Neural progenitor cell (in vitro differentiated cells): ENCODE measurements around the gene OSM. TPM values are rescaled to one million over a fixed set of nuclear protein-coding genes. Genes with fewer than 3 reads are reported as not detected.

Source experiments
- DNase-seq: peaks from one replicate; pipeline ENCODE4 v3.0.0-alpha.2; 2016; ENCODE audit warnings: low spot score
- H2AFZ ChIP-seq: fragments of 200-600 bp; sonication (generic); replicated peaks from 2 replicates; pipeline ENCODE4 v1.6.1; 2016; ENCODE audit warnings: antibody characterized with exemption
- H3F3A ChIP-seq: fragments of 200-600 bp; sonication (generic); 2 replicates; pipeline ENCODE4 v1.6.1; 2016; ENCODE audit warnings: antibody characterized with exemption, low read depth
- H3K27ac ChIP-seq: fragments of 200-600 bp; sonication (generic); 2 replicates; pipeline ENCODE4 v1.5.1; 2016; ENCODE audit warnings: mild to moderate bottlenecking
- H3K27me3 ChIP-seq: fragments of 200-600 bp; sonication (generic); 2 replicates; pipeline ENCODE4 v1.6.1; 2016; ENCODE audit warnings: mild to moderate bottlenecking, moderate library complexity
- H3K36me3 ChIP-seq: fragments of 200-600 bp; sonication (generic); 2 replicates; pipeline ENCODE4 v1.5.1; 2016
- H3K4me1 ChIP-seq: fragments of 200-600 bp; sonication (generic); 2 replicates; pipeline ENCODE4 v1.6.1; 2016; ENCODE audit warnings: mixed run types
- H3K4me2 ChIP-seq: fragments of 200-600 bp; sonication (generic); 2 replicates; pipeline ENCODE4 v1.6.1; 2016
- H3K4me3 ChIP-seq: fragments of 200-600 bp; sonication (generic); 2 replicates; pipeline ENCODE4 v1.5.1; 2016
- H3K79me2 ChIP-seq: fragments of 200-600 bp; sonication (generic); 2 replicates; pipeline ENCODE4 v1.6.1; 2016; ENCODE audit warnings: low read depth
- H3K9ac ChIP-seq: fragments of 200-600 bp; sonication (generic); 2 replicates; pipeline ENCODE4 v1.6.1; 2016
- H3K9me3 ChIP-seq: fragments of 200-600 bp; sonication (generic); 2 replicates; pipeline ENCODE4 v1.5.1; 2016; ENCODE audit warnings: low read depth
- H4K20me1 ChIP-seq: fragments of 200-600 bp; sonication (generic); 2 replicates; pipeline ENCODE4 v1.6.1; 2016; ENCODE audit warnings: low read depth
- H3K27ac Mint-ChIP-seq: 3 replicates; pipeline ENCODE4 v1.8.0; 2021; ENCODE audit warnings: mixed read lengths
- H3K27me3 Mint-ChIP-seq: 2 replicates; pipeline ENCODE4 v1.8.0; 2022; ENCODE audit warnings: low read depth, mild to moderate bottlenecking, inconsistent platforms, moderate library complexity, mixed read lengths; ENCODE audit not compliant: insufficient read depth
- H3K36me3 Mint-ChIP-seq: 3 replicates; pipeline ENCODE4 v1.8.0; 2021; ENCODE audit warnings: mixed read lengths
- H3K4me1 Mint-ChIP-seq: 3 replicates; pipeline ENCODE4 v1.8.0; 2021; ENCODE audit warnings: mixed read lengths
- H3K4me3 Mint-ChIP-seq: 3 replicates; pipeline ENCODE4 v1.8.0; 2021; ENCODE audit warnings: mild to moderate bottlenecking, moderate library complexity, mixed read lengths
- H3K9me3 Mint-ChIP-seq: 3 replicates; pipeline ENCODE4 v1.8.0; 2020; ENCODE audit warnings: mixed read lengths
- EZH2 ChIP-seq: fragments of 200-600 bp; sonication (generic); IDR thresholded peaks from 2 replicates; pipeline ENCODE4 v1.6.1; 2017; ENCODE audit warnings: antibody characterized with exemption, mild to moderate bottlenecking, moderate library complexity
- EZH2phosphoT487 ChIP-seq: fragments of 200-600 bp; sonication (generic); IDR thresholded peaks from 2 replicates; pipeline ENCODE4 v1.6.1; 2017; ENCODE audit warnings: antibody characterized with exemption
- total RNA-seq: library from RNA; depleted of rRNA; stranded (reverse); fragments of >200 nt; gene quantifications from 2 replicates; pipeline ENCODE4 v1.2.3, GENCODE V29; 2015; ENCODE audit warnings: low replicate concordance
- TF ChIP-seq, protein P1 (sequence below): fragments of 200-600 bp; sonication (generic); IDR thresholded peaks from 2 replicates; pipeline ENCODE4 v1.5.1; 2017; ENCODE audit warnings: antibody characterized with exemption, mild to moderate bottlenecking

The OSM gene
- total RNA-seq, 1 donor from 2014 or later: not detected

DNA sequence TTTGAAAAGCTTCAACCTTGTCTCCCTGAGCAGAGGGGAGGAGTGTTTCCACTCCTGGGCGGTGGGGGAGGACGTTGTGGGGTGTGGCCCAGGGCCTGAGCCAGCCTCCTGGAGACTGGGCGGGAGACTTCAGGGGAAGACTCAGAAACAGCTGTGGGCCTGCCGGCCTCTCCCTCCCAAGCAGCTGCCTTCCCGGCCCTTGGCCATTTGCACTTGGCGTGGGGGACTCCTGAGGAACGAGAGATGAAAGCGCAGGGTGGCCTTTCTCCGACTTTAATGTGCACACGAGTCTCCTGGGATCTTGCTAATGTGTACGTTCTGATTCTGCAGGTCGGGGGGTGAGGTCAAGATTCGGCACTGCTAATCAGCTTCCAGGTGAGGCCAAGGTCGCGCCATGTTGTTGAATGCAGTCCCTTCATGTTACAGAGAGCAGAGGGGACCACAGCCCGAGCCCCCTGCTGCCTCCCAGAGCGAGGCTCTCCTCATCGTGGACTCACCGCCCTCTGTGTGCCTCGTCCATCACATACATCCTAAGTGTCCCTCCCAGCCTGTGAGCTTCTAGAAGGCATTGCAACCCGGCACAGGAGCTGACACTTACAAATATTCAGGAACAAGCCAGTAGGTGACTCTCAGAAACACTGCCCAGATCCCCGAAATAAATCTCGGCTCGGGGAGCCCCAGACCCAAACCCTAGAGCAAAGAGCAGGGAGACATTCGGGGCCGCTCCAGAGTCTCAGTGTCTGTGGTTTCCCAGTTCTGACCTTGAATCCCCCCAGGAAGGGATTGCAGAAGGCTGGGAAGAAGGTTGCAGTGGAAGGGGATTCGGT, 27.8 kb downstream of the OSM start:
- no peaks in the 10 kb centered on the region for H3K36me3 Mint-ChIP-seq
- H3K27ac Mint-ChIP-seq: peak overlapping the region; percentile 72
- Histone ChIP-seq H3K9me3 (no peaks in the 10 kb centered on the region), H3K79me2 (no peaks in the 10 kb centered on the region), H3K4me3 (no peak overlapping the region), H3K4me2 (no peak overlapping the region), H3F3A (no peaks in the 10 kb centered on the region), H4K20me1 (no peaks in the 10 kb centered on the region), H3K9ac (no peak overlapping the region), H3K4me1 (peaks cover 10% of the 10 kb centered on the region), H3K27me3 (no peaks in the 10 kb centered on the region), H3K27ac (no peak overlapping the region), H2AFZ (no peak overlapping the region), H3K36me3 (no peaks in the 10 kb centered on the region)
- H3K9me3 Mint-ChIP-seq: peaks cover 2% of the 10 kb centered on the region
- no peak overlapping the region for H3K4me3 Mint-ChIP-seq
- peaks cover 38% of the 10 kb centered on the region for H3K4me1 Mint-ChIP-seq
- H3K27me3 Mint-ChIP-seq: peaks cover 9% of the 10 kb centered on the region
- TF ChIP-seq EZH2 (no peak), EZH2phosphoT487 (no peak)
- TF ChIP-seq, protein P1, sequence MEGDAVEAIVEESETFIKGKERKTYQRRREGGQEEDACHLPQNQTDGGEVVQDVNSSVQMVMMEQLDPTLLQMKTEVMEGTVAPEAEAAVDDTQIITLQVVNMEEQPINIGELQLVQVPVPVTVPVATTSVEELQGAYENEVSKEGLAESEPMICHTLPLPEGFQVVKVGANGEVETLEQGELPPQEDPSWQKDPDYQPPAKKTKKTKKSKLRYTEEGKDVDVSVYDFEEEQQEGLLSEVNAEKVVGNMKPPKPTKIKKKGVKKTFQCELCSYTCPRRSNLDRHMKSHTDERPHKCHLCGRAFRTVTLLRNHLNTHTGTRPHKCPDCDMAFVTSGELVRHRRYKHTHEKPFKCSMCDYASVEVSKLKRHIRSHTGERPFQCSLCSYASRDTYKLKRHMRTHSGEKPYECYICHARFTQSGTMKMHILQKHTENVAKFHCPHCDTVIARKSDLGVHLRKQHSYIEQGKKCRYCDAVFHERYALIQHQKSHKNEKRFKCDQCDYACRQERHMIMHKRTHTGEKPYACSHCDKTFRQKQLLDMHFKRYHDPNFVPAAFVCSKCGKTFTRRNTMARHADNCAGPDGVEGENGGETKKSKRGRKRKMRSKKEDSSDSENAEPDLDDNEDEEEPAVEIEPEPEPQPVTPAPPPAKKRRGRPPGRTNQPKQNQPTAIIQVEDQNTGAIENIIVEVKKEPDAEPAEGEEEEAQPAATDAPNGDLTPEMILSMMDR: no peak
- no peak for DNase-seq

DNA sequence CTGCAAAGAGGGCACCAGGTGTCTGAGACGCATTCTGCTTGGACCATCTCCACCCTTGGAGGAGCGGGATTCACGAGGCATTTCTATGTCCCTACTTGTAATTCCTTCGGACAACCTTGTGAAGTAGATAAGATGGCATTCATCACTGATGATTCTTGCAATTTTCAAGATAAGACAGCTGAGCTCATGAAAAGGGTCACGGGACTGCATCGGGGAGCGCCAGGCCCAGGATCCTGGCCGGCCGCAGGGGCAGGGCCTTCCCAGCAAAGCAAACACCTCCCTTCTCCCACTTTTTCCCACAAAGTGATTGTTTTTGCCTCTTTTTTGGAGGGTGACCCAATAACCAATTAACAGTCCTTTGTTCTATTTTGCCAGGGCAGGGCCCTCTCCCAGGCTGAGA, 28.5 kb downstream of the OSM start:
- no peak for TF ChIP-seq EZH2
- no peak for TF ChIP-seq EZH2phosphoT487
- TF ChIP-seq, protein P1: no peak
- H3K9ac ChIP-seq: no peak overlapping the region

DNA sequence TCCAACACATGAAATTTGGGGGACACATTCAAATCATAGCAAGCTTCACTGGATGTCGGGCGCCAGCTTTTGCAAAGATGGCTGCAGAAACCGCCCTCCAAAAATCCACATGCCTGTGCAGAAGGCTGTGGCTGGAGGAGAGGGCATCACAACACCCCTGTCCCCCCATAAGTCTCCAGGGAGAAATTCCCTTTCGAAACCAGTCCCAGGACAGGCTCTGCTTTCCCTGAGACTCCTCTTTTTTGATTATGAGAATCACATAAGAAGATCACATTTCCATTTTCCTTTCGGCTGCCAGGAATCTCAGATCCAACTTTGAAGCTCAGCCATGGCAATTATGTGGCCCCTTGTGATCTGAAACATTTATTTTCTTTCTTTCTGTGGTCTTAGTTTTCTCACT, 29.8 kb downstream of the OSM start:
- no peak overlapping the region for H3K4me3 Mint-ChIP-seq
- peaks cover 45% of the 10 kb centered on the region for H3K4me1 Mint-ChIP-seq

More for the DNA sequence above, 28.5 kb downstream of the OSM start:
- Mint-ChIP-seq H3K36me3 (no peaks in the 10 kb centered on the region), H3K27ac (peak overlapping the region; percentile 72), H3K9me3 (peaks cover 2% of the 10 kb centered on the region), H3K4me3 (no peak overlapping the region), H3K27me3 (peaks cover 7% of the 10 kb centered on the region), H3K4me1 (peaks cover 41% of the 10 kb centered on the region)
- Histone ChIP-seq H2AFZ (no peak overlapping the region), H3K36me3 (no peaks in the 10 kb centered on the region), H3F3A (no peaks in the 10 kb centered on the region), H3K9me3 (no peaks in the 10 kb centered on the region), H3K27me3 (no peaks in the 10 kb centered on the region), H3K4me3 (no peak overlapping the region), H3K4me2 (no peak overlapping the region), H3K79me2 (no peaks in the 10 kb centered on the region), H3K4me1 (peaks cover 10% of the 10 kb centered on the region), H4K20me1 (no peaks in the 10 kb centered on the region), H3K27ac (no peak overlapping the region)
- DNase-seq: no peak

More for the DNA sequence above, 29.8 kb downstream of the OSM start:
- H3K4me3 ChIP-seq: no peak overlapping the region
- H3K4me1 ChIP-seq: peaks cover 10% of the 10 kb centered on the region
- no peaks in the 10 kb centered on the region for H3K79me2 ChIP-seq
- no peaks in the 10 kb centered on the region for H3K36me3 ChIP-seq
- Mint-ChIP-seq H3K9me3 (peaks cover 2% of the 10 kb centered on the region), H3K27ac (no peak overlapping the region), H3K27me3 (peaks cover 8% of the 10 kb centered on the region), H3K36me3 (no peaks in the 10 kb centered on the region)
- no peak overlapping the region for H3K4me2 ChIP-seq
- no peak for DNase-seq
- no peaks in the 10 kb centered on the region for H4K20me1 ChIP-seq
- no peaks in the 10 kb centered on the region for H3K9me3 ChIP-seq
- no peaks in the 10 kb centered on the region for H3F3A ChIP-seq
- TF ChIP-seq EZH2 (no peak), EZH2phosphoT487 (no peak)
- TF ChIP-seq, protein P1: no peak
- H3K27me3 ChIP-seq: no peaks in the 10 kb centered on the region
- H2AFZ ChIP-seq: no peak overlapping the region
- H3K27ac ChIP-seq: no peak overlapping the region
- H3K9ac ChIP-seq: no peak overlapping the region
